HEK293 (cell line): Measurements from ENCODE around the gene PRPF40B.

ENCODE experiments used
- CTCF ChIA-PET: fragments of 350-600 bp; formaldehyde crosslinking; extraction: SDS; loops from one replicate; lab custom pipeline; 2021; ENCODE audit warnings: antibody characterized with exemption; lab: Yijun Ruan, JAX
- POLR2A ChIA-PET: fragments of 300-600 bp; formaldehyde crosslinking; extraction: SDS; loops from one replicate; lab custom pipeline; 2020; ENCODE audit warnings: antibody characterized with exemption, inconsistent platforms; lab: Yijun Ruan, JAX
- H3K27ac ChIP-seq: fragments of 200-500 bp; sonication (Bioruptor generic); 2 replicates; pipeline ENCODE4 v1.5.1; 2014; ENCODE audit warnings: low read depth, low read length, control low read depth, inconsistent platforms; ENCODE audit errors: extremely low read depth
- H3K36me3 ChIP-seq, 2 experiments: fragments of 200-500 bp in 1 of 2; sonication (Bioruptor generic) in 1 of 2; 1 replicate in 1 of 2; 2 replicates in 1 of 2; pipeline ENCODE4 v1.5.1; 2014 to 2017; ENCODE audit warnings: inconsistent platforms in 2 of 2, low read length in 2 of 2; ENCODE audit not compliant: control insufficient read depth in 2 of 2, insufficient read depth in 1 of 2
- H3K4me1 ChIP-seq: fragments of 200-500 bp; sonication (Bioruptor generic); 2 replicates; pipeline ENCODE4 v1.5.1; 2014; ENCODE audit warnings: mild to moderate bottlenecking, low read length, inconsistent platforms; ENCODE audit not compliant: control insufficient read depth, insufficient read depth
- H3K4me3 ChIP-seq: 2 replicates; pipeline ENCODE4 v1.5.1; 2011; ENCODE audit warnings: low read depth, mild to moderate bottlenecking, control low read depth, low read length, moderate library complexity
- H3K9me3 ChIP-seq: fragments of 200-500 bp; sonication (Bioruptor generic); 2 replicates; pipeline ENCODE4 v1.5.1; 2014; ENCODE audit warnings: low read depth, low read length, inconsistent platforms; ENCODE audit not compliant: control insufficient read depth, insufficient read depth
- FEZF1 ChIP-seq: fragments of 450-650 bp; formaldehyde crosslinking; IDR thresholded peaks from 2 replicates; pipeline ENCODE4 v1.5.1; 2016; ENCODE audit warnings: missing biosample characterization, missing genetic modification characterization
- GLIS2 ChIP-seq: fragments of 450-650 bp; formaldehyde crosslinking; IDR thresholded peaks from 2 replicates; pipeline ENCODE4 v1.5.1; 2016; ENCODE audit warnings: missing biosample characterization, missing genetic modification characterization
- MEIS1 ChIP-seq: sonication (generic); formaldehyde crosslinking; IDR thresholded peaks from 2 replicates; pipeline ENCODE4 v1.8.1; 2022; ENCODE audit warnings: missing genetic modification reagents, mild to moderate bottlenecking, borderline replicate concordance
- REPIN1 ChIP-seq: fragments of 450-650 bp; formaldehyde crosslinking; IDR thresholded peaks from 2 replicates; pipeline ENCODE4 v1.5.1; 2017; ENCODE audit warnings: missing biosample characterization, missing genetic modification characterization, low read depth
- WT1 ChIP-seq: fragments of 450-650 bp; formaldehyde crosslinking; IDR thresholded peaks from 2 replicates; pipeline ENCODE4 v1.5.1; 2016; ENCODE audit warnings: missing biosample characterization, missing genetic modification characterization
- ZBTB1 ChIP-seq: fragments of 450-650 bp; formaldehyde crosslinking; IDR thresholded peaks from 2 replicates; pipeline ENCODE4 v1.5.1; 2016; ENCODE audit warnings: missing biosample characterization, missing genetic modification characterization
- ZBTB17 ChIP-seq: fragments of 450-650 bp; formaldehyde crosslinking; IDR thresholded peaks from 2 replicates; pipeline ENCODE4 v1.5.1; 2016; ENCODE audit warnings: missing biosample characterization, missing genetic modification characterization
- ZFHX2 ChIP-seq: fragments of 450-650 bp; formaldehyde crosslinking; conservative IDR thresholded peaks from 2 replicates; pipeline ENCODE4 v1.5.1; 2016; ENCODE audit warnings: missing biosample characterization, missing genetic modification characterization
- ZFP3 ChIP-seq: fragments of 450-650 bp; formaldehyde crosslinking; IDR thresholded peaks from 2 replicates; pipeline ENCODE4 v1.5.1; 2016; ENCODE audit warnings: low read depth, missing biosample characterization, missing genetic modification characterization
- ZNF10 ChIP-seq: fragments of 450-650 bp; formaldehyde crosslinking; IDR thresholded peaks from 2 replicates; pipeline ENCODE4 v1.5.1; 2017; ENCODE audit warnings: missing biosample characterization, missing genetic modification characterization
- ZNF202 ChIP-seq: fragments of 450-650 bp; formaldehyde crosslinking; IDR thresholded peaks from 2 replicates; pipeline ENCODE4 v1.5.1; 2016; ENCODE audit warnings: missing biosample characterization, missing genetic modification characterization, borderline replicate concordance
- ZNF23 ChIP-seq: fragments of 450-650 bp; formaldehyde crosslinking; IDR thresholded peaks from 2 replicates; pipeline ENCODE4 v1.5.1; 2016; ENCODE audit warnings: missing biosample characterization, missing genetic modification characterization, borderline replicate concordance
- ZNF239 ChIP-seq: fragments of 450-650 bp; formaldehyde crosslinking; IDR thresholded peaks from 2 replicates; pipeline ENCODE4 v1.5.1; 2016; ENCODE audit warnings: missing biosample characterization, missing genetic modification characterization
- ZNF354C ChIP-seq: fragments of 450-650 bp; formaldehyde crosslinking; IDR thresholded peaks from 2 replicates; pipeline ENCODE4 v1.5.1; 2016; ENCODE audit warnings: missing biosample characterization, missing genetic modification characterization, low read depth, borderline replicate concordance
- ZNF473 ChIP-seq: fragments of 450-650 bp; formaldehyde crosslinking; IDR thresholded peaks from 2 replicates; pipeline ENCODE4 v1.5.1; 2017; ENCODE audit warnings: missing biosample characterization, missing genetic modification characterization
- ZNF488 ChIP-seq: fragments of 450-650 bp; formaldehyde crosslinking; IDR thresholded peaks from 2 replicates; pipeline ENCODE4 v1.5.1; 2016; ENCODE audit warnings: missing biosample characterization, missing genetic modification characterization
- ZNF544 ChIP-seq: fragments of 450-650 bp; formaldehyde crosslinking; IDR thresholded peaks from 2 replicates; pipeline ENCODE4 v1.5.0; 2017; ENCODE audit warnings: missing biosample characterization, missing genetic modification characterization
- ZNF600 ChIP-seq: fragments of 450-650 bp; formaldehyde crosslinking; IDR thresholded peaks from 2 replicates; pipeline ENCODE4 v1.5.1; 2016; ENCODE audit warnings: missing biosample characterization, missing genetic modification characterization
- ZNF654 ChIP-seq: fragments of 450-650 bp; formaldehyde crosslinking; IDR thresholded peaks from 2 replicates; pipeline ENCODE4 v1.5.1; 2016; ENCODE audit warnings: low read depth, missing biosample characterization, missing genetic modification characterization
- ZNF660 ChIP-seq: fragments of 450-650 bp; IDR thresholded peaks from 2 replicates; pipeline ENCODE4 v1.5.1; 2018; ENCODE audit warnings: missing biosample characterization, mild to moderate bottlenecking, missing genetic modification characterization
- ZNF670 ChIP-seq: fragments of 450-650 bp; formaldehyde crosslinking; IDR thresholded peaks from 2 replicates; pipeline ENCODE4 v1.5.1; 2016; ENCODE audit warnings: missing biosample characterization, missing genetic modification characterization, low read depth
- ZNF701 ChIP-seq: fragments of 450-650 bp; formaldehyde crosslinking; IDR thresholded peaks from 2 replicates; pipeline ENCODE4 v1.5.1; 2016; ENCODE audit warnings: missing biosample characterization, missing genetic modification characterization
- ZNF704 ChIP-seq: fragments of 450-650 bp; formaldehyde crosslinking; IDR thresholded peaks from 2 replicates; pipeline ENCODE4 v1.5.1; 2016; ENCODE audit warnings: missing biosample characterization, missing genetic modification characterization
- ZNF76 ChIP-seq: fragments of 450-650 bp; formaldehyde crosslinking; IDR thresholded peaks from 2 replicates; pipeline ENCODE4; 2016; ENCODE audit warnings: low read depth, missing biosample characterization, missing genetic modification characterization, borderline replicate concordance
- ZNF768 ChIP-seq: fragments of 450-650 bp; formaldehyde crosslinking; IDR thresholded peaks from 2 replicates; pipeline ENCODE4 v1.5.1; 2018; ENCODE audit warnings: missing biosample characterization, mild to moderate bottlenecking, missing genetic modification characterization
- ZNF785 ChIP-seq: fragments of 450-650 bp; formaldehyde crosslinking; IDR thresholded peaks from 2 replicates; pipeline ENCODE4 v1.5.1; 2016; ENCODE audit warnings: missing biosample characterization, missing genetic modification characterization
- ZNF830 ChIP-seq: fragments of 450-650 bp; IDR thresholded peaks from 2 replicates; pipeline ENCODE4 v1.5.0; 2018; ENCODE audit warnings: missing biosample characterization, missing genetic modification characterization, low read depth, mild to moderate bottlenecking, moderate library complexity
- ZSCAN30 ChIP-seq: fragments of 450-650 bp; IDR thresholded peaks from 2 replicates; pipeline ENCODE4 v1.5.1; 2018; ENCODE audit warnings: missing biosample characterization, mild to moderate bottlenecking, missing genetic modification characterization, moderate library complexity
- ZSCAN5A ChIP-seq: fragments of 450-650 bp; formaldehyde crosslinking; IDR thresholded peaks from 2 replicates; pipeline ENCODE4 v1.5.1; 2016; ENCODE audit warnings: missing biosample characterization, missing genetic modification characterization
- ZXDB ChIP-seq: fragments of 450-650 bp; formaldehyde crosslinking; IDR thresholded peaks from 2 replicates; pipeline ENCODE4 v1.5.1; 2016; ENCODE audit warnings: missing biosample characterization, missing genetic modification characterization

Gene PRPF40B

GRCh38 chr12:49635036-49635435 lies 11.7 kb downstream of the PRPF40B start:
- TF ChIP-seq ZNF785 (no peak), ZSCAN30 (no peak), ZNF354C (tag by site-specific recombination) (no peak), ZNF660 (tag by site-specific recombination) (no peak), ZNF239 (tag by site-specific recombination) (no peak), ZNF10 (tag by site-specific recombination) (no peak), ZSCAN5A (tag by site-specific recombination) (no peak), ZNF544 (no peak), ZNF600 (tag by site-specific recombination) (no peak), WT1 (tag by site-specific recombination) (no peak), ZBTB17 (tag by site-specific recombination) (no peak), MEIS1 (CRISPR knock-in tag) (no peak), ZNF76 (tag by site-specific recombination) (no peak), ZNF473 (tag by site-specific recombination) (no peak)
- TF ChIP-seq, all 188 proteins: peak for 0
- ChIA-PET CTCF (interaction anchor here (1.0 to 5.1 kb wide), 4 partner anchors 9 to 82 kb away, joined by 3 to 48 read pairs (median 12); partner anchors contain the start of gene PRPF40B), POLR2A (no interaction called here)
- no peak overlapping the region for H3K27ac ChIP-seq
- H3K4me1 ChIP-seq: no peaks in the 10 kb centered on the region; the same call in 1 of the 2 replicates
- H3K9me3 ChIP-seq: no peaks in the 10 kb centered on the region
- no peak overlapping the region for H3K4me3 ChIP-seq
- peaks cover 4 to 25% of the 10 kb centered on the region in 2 experiments; a peak in 1 of 3 replicates for H3K36me3 ChIP-seq

GRCh38 chr12:49635656-49636055 lies 12.3 kb downstream of the PRPF40B start:
- ChIA-PET CTCF (interaction anchor here (0.5 to 5.1 kb wide), 18 partner anchors 8 to 277 kb away, joined by 3 to 48 read pairs (median 5); partner anchors contain the start of genes FMNL3 and PRPF40B), POLR2A (interaction anchor here (1.4 kb wide), 1 partner anchor 12 kb away, joined by 4 read pairs; the partner anchor contains the start of gene PRPF40B)
- no peaks in the 10 kb centered on the region; the same call in 1 of the 2 replicates for H3K4me1 ChIP-seq
- no peak overlapping the region for H3K4me3 ChIP-seq
- no peaks in the 10 kb centered on the region for H3K9me3 ChIP-seq
- TF ChIP-seq ZNF768 (tag by site-specific recombination) (no peak), ZXDB (no peak), ZFHX2 (tag by site-specific recombination) (no peak), ZNF488 (tag by site-specific recombination) (no peak)
- no peak overlapping the region for H3K27ac ChIP-seq
- H3K36me3 ChIP-seq: peaks cover 4 to 25% of the 10 kb centered on the region in 2 experiments; a peak in 1 of 3 replicates

- no peak overlapping the region for H3K27ac ChIP-seq
- ChIA-PET POLR2A (interaction anchor here (0.9 to 1.7 kb wide), 3 partner anchors 13 to 105 kb away, joined by 3 to 8 read pairs (median 4); partner anchors contain the start of genes PRPF40B and TMBIM6), CTCF (interaction anchor here (0.6 to 5.1 kb wide), 21 partner anchors 9 to 278 kb away, joined by 3 to 48 read pairs (median 5); partner anchors contain the start of genes FMNL3, PRPF40B and TMBIM6)
- H3K9me3 ChIP-seq: no peaks in the 10 kb centered on the region
- H3K4me3 ChIP-seq: no peak overlapping the region
- no peaks in the 10 kb centered on the region; the same call in 1 of the 2 replicates for H3K4me1 ChIP-seq
- peaks cover 4 to 25% of the 10 kb centered on the region in 2 experiments; a peak in 1 of 3 replicates for H3K36me3 ChIP-seq
- TF ChIP-seq ZNF704 (tag by site-specific recombination) (no peak), ZNF23 (no peak), ZNF202 (tag by site-specific recombination) (no peak), ZXDB (no peak), ZBTB1 (tag by site-specific recombination) (no peak), ZNF830 (tag by site-specific recombination) (no peak), ZNF785 (no peak), ZNF654 (tag by site-specific recombination) (no peak), ZNF701 (tag by site-specific recombination) (no peak), ZNF600 (tag by site-specific recombination) (no peak), FEZF1 (tag by site-specific recombination) (no peak), ZNF670 (no peak), REPIN1 (no peak), GLIS2 (tag by site-specific recombination) (no peak), ZFP3 (tag by site-specific recombination) (no peak)
Measured at GRCh38 chr12:49636574-49636973, 13.2 kb downstream of the PRPF40B start.
